Embryonic facial prominence (tissue), 1 donor: ENCODE results near the gene TTC33.

Experiments
- DNase-seq: peaks from one replicate; pipeline ENCODE4 v3.0.0-alpha.2; 2016; ENCODE audit errors: extremely low spot score

TTC33 gene

GRCh38 chr5:40521108-40521785 is 234.5 kb downstream of the TTC33 start:
- no peak for DNase-seq

- no peak for DNase-seq
These were observed 237.3 kb downstream of the TTC33 start for GRCh38 chr5:40518485-40518917.

GRCh38 chr5:40515476-40515875 is 240.3 kb downstream of the TTC33 start:
- DNase-seq, result no peak

- no peak for DNase-seq
These were observed 240.8 kb downstream of the TTC33 start for GRCh38 chr5:40514976-40515375.

- no peak for DNase-seq
These were observed 244.0 kb downstream of the TTC33 start for GRCh38 chr5:40511801-40512200.

- DNase-seq, result no peak
These were observed 248.7 kb downstream of the TTC33 start for GRCh38 chr5:40507095-40507494.

- no peak for DNase-seq
These were observed 250.7 kb downstream of the TTC33 start for GRCh38 chr5:40505031-40505430.

- DNase-seq, result no peak
These were observed 252.3 kb downstream of the TTC33 start for GRCh38 chr5:40503439-40503838.

GRCh38 chr5:40502736-40503135 is 253.0 kb downstream of the TTC33 start:
- no peak for DNase-seq

GRCh38 chr5:40501711-40502444 is 253.9 kb downstream of the TTC33 start:
- DNase-seq, result no peak

- DNase-seq, result no peak
These were observed 256.1 kb downstream of the TTC33 start for GRCh38 chr5:40499518-40500273.

- DNase-seq, result no peak
These were observed 256.8 kb downstream of the TTC33 start for GRCh38 chr5:40499007-40499406.

- DNase-seq, result no peak
These were observed 258.2 kb downstream of the TTC33 start for GRCh38 chr5:40497573-40497972.

GRCh38 chr5:40495237-40495635 is 260.5 kb downstream of the TTC33 start:
- no peak for DNase-seq

- no peak for DNase-seq
These were observed 261.0 kb downstream of the TTC33 start for GRCh38 chr5:40494631-40495236.

- no peak for DNase-seq
These were observed 263.7 kb downstream of the TTC33 start for GRCh38 chr5:40492056-40492455.

- no peak for DNase-seq
These were observed 264.1 kb downstream of the TTC33 start for GRCh38 chr5:40491644-40492043.

GRCh38 chr5:40490464-40491111 is 265.2 kb downstream of the TTC33 start:
- no peak for DNase-seq

- DNase-seq, result no peak
These were observed 266.3 kb downstream of the TTC33 start for GRCh38 chr5:40489421-40489820.

GRCh38 chr5:40486437-40487275 is 269.1 kb downstream of the TTC33 start:
- no peak for DNase-seq
